Mesothelial cell of epicardium (in vitro differentiated cells): ENCODE results near the gene CRHR2. TPM values are rescaled to one million over a fixed set of nuclear protein-coding genes. Genes with fewer than 3 reads are reported as not detected.
"Not testable (repeated sequence)": the region's sequence is repeated elsewhere in the genome, so short reads cannot be mapped to it uniquely, and the experiment has no call there.

Experiments used
- DNase-seq, 2 experiments: peaks; one replicate each; pipeline ENCODE4 v3.0.0; 2021; ENCODE audit warnings: low spot score in 2 of 2; ENCODE audit not compliant: unreplicated experiment in 2 of 2
- H3K27ac Mint-ChIP-seq: 2 replicates; pipeline ENCODE4 v1.8.0; 2021; ENCODE audit warnings: mixed read lengths
- H3K27me3 Mint-ChIP-seq: 2 replicates; pipeline ENCODE4 v1.8.0; 2021; ENCODE audit warnings: low read depth, mixed read lengths
- H3K36me3 Mint-ChIP-seq: 2 replicates; pipeline ENCODE4 v1.8.0; 2021; ENCODE audit warnings: mixed read lengths
- H3K4me1 Mint-ChIP-seq: 2 replicates; pipeline ENCODE4 v1.8.0; 2021; ENCODE audit warnings: mixed read lengths
- H3K4me3 Mint-ChIP-seq: 2 replicates; pipeline ENCODE4 v1.8.0; 2021; ENCODE audit warnings: mild to moderate bottlenecking, moderate library complexity, mixed read lengths
- H3K9me3 Mint-ChIP-seq: 2 replicates; pipeline ENCODE4 v1.8.0; 2021; ENCODE audit warnings: mixed read lengths
- CTCF ChIP-seq: fragments of 200-600 bp; sonication (generic); IDR thresholded peaks from one replicate; pipeline ENCODE4 v1.5.0; 2021; ENCODE audit warnings: antibody characterized with exemption; ENCODE audit not compliant: unreplicated experiment
- total RNA-seq: library from RNA; stranded (reverse); gene quantifications from 3 replicates; pipeline ENCODE4 v1.2.1, GENCODE V29; 2021

The CRHR2 gene
- total RNA-seq, 1 donor from 2014 or later: not detected

DNA sequence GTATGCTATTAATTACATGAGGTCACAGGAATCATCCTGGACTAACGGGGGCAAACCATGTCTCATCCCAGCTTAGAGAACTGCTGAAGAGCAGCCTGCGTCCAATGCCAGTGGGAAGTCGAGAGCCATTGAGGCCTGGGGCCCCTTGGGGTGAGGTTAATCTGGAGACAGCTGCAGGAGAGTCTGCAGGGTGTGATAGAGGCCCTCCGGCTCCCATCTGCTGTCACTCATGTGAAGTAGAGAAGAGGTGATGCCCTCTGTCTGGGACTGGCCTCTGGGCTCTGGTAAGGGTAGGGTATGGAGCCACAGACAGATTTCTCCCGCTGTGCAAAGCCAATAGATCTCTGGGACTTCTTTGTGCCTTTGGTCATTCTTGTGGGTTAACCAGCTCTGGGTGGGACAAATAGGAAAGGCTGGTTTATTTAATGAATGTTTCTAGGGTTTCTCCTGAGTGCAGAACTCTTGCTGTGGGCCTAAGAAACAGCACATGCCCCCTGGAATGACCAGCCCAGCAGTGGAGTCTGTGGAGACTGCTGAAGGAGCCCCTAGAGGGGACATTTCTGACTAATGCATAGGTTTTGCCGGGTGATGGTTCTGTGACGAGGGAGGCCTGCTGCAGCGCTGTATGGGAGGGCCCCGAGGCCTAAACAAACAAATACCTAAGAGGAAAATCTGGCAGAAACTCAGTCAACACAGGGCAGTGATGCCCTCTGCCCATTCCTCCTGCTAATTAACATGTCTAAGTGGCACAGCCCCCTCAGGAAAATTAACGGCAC, 34.5 kb downstream of the CRHR2 start:
- no peaks in the 10 kb centered on the region for H3K27me3 Mint-ChIP-seq
- H3K36me3 Mint-ChIP-seq: peaks cover 12% of the 10 kb centered on the region
- peak in 1 of 2 experiments; percentile 2 for DNase-seq
- H3K4me3 Mint-ChIP-seq: no peak overlapping the region
- H3K9me3 Mint-ChIP-seq: no peaks in the 10 kb centered on the region
- peaks cover 5% of the 10 kb centered on the region for H3K4me1 Mint-ChIP-seq
- H3K27ac Mint-ChIP-seq: no peak overlapping the region
- TF ChIP-seq CTCF: no peak

DNA sequence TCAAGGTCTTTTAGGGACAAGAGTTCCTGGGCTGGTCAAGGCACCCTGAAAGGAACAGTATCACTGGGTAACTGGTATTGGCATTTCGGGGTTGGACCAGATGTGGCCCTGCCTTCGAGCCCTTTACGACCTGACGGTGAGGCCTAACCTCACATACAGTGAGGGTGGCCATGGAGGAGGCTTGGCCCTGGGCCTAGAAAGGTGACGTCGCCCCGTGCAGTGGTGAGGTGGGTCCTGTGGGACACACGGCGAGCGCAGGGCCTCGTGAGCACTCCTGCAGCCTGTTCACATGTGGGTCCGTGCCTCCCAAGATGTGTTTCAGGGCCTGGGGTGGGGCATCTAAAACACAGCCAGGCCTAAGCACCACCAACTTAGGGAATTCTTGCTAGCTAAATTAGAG, 36.1 kb downstream of the CRHR2 start:
- peaks cover 5% of the 10 kb centered on the region for H3K4me1 Mint-ChIP-seq
- H3K4me3 Mint-ChIP-seq: no peak overlapping the region
- no peak for DNase-seq
- TF ChIP-seq CTCF: no peak
- H3K27me3 Mint-ChIP-seq: no peaks in the 10 kb centered on the region
- H3K36me3 Mint-ChIP-seq: peaks cover 12% of the 10 kb centered on the region
- no peaks in the 10 kb centered on the region for H3K9me3 Mint-ChIP-seq
- H3K27ac Mint-ChIP-seq: no peak overlapping the region

- Mint-ChIP-seq H3K4me3 (no peak overlapping the region), H3K4me1 (peaks cover 5% of the 10 kb centered on the region), H3K27ac (no peak overlapping the region), H3K9me3 (no peaks in the 10 kb centered on the region), H3K27me3 (no peaks in the 10 kb centered on the region), H3K36me3 (peaks cover 12% of the 10 kb centered on the region)
- no peak for DNase-seq
- no peak for TF ChIP-seq CTCF
Measured at GRCh38 chr7:30645661-30646060, 36.6 kb downstream of the CRHR2 start.

GRCh38 chr7:30644286-30644955, 37.8 kb downstream of the CRHR2 start:
- Mint-ChIP-seq H3K9me3 (no peaks in the 10 kb centered on the region), H3K4me1 (peaks cover 5% of the 10 kb centered on the region), H3K27ac (peak overlapping the region; percentile 6), H3K27me3 (no peaks in the 10 kb centered on the region), H3K36me3 (peaks cover 13% of the 10 kb centered on the region), H3K4me3 (no peak overlapping the region)
- DNase-seq: no peak
- TF ChIP-seq CTCF: no peak

DNA sequence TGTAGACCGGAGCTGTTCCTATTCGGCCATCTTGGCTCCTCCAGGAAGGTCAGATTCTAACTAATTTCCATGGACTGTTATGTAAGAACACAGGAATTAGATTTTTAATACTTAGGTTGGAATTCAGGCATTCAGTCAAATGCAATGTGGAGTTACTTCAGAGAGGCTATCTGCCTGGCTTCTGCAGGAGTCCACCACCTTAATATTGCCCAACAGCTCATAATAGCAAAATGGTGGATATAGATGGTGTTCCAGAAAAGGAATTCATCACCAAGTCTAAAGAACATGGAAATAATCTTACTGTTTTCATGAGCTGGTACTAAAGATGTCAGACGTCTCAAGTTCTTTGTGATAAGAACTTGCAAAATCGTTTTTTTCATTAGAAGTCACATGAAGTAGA, 39.5 kb downstream of the CRHR2 start:
- no peaks in the 10 kb centered on the region for H3K9me3 Mint-ChIP-seq
- peaks cover 18% of the 10 kb centered on the region for H3K36me3 Mint-ChIP-seq
- H3K27ac Mint-ChIP-seq: peak overlapping the region; percentile 71
- peak overlapping the region; percentile 68 for H3K4me3 Mint-ChIP-seq
- H3K4me1 Mint-ChIP-seq: peaks cover 5% of the 10 kb centered on the region
- H3K27me3 Mint-ChIP-seq: no peaks in the 10 kb centered on the region
- no peak for DNase-seq
- TF ChIP-seq CTCF: no peak

GRCh38 chr7:30642322-30642721, 39.9 kb downstream of the CRHR2 start:
- H3K27me3 Mint-ChIP-seq: not testable (repeated sequence)
- Mint-ChIP-seq H3K4me3 (peak overlapping the region; percentile 68), H3K36me3 (peaks cover 18% of the 10 kb centered on the region)

More at GRCh38 chr7:30642322-30642721, 39.9 kb downstream of the CRHR2 start:
- not testable (repeated sequence) for H3K9me3 Mint-ChIP-seq, H3K4me1 Mint-ChIP-seq, DNase-seq
- peak overlapping the region; percentile 71 for H3K27ac Mint-ChIP-seq
